Measurements from ENCODE around the gene SPATA6L. TPM values are rescaled to one million over a fixed set of nuclear protein-coding genes. Genes with fewer than 3 reads are reported as not detected.
A peak's percentile ranks its signal among the peaks of the same experiment; 100 is the strongest.

SPATA6L gene
- total and polyA plus RNA-seq, 2 of the 13 experiments (the other 11 are each of a cell fraction or from before 2014, with no cell fraction given) = 1.1 to 1.9 TPM

DNA sequence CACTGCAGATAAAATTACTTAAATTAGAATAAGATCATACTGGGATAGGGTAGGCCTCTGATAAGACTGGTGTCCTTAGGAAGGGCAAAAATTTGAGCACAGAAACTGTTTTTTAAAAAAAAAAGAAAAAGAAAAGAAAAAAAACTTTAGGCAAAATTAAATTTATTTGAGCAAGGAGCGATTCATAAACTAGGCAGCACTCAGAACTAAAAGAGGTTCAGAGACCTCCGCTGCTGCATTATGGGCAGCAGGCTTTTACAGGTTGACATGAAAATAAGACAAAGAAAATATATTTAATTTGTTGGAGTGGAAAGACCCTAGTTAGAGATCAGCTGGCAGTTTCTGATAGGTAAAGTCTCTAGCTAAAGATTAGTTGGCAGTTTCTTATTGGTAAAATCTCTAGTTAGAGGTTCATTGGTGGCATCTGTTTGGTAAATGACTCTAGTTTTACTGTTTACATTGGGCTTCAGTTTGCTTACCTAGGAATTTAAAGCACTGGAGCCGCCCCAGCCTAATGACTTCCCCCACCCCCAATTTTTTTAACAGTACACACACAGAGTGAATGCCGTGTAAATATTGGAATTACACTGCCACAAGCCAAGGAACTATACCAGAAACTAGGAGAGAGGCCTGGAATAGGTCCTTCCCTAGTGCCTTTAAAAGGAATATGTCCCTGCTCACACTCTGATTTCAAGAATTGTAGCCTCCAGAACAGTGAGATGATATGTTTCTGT is 8.7 kb downstream of the SPATA6L start (continued):
- TF ChIP-seq, protein P1, sequence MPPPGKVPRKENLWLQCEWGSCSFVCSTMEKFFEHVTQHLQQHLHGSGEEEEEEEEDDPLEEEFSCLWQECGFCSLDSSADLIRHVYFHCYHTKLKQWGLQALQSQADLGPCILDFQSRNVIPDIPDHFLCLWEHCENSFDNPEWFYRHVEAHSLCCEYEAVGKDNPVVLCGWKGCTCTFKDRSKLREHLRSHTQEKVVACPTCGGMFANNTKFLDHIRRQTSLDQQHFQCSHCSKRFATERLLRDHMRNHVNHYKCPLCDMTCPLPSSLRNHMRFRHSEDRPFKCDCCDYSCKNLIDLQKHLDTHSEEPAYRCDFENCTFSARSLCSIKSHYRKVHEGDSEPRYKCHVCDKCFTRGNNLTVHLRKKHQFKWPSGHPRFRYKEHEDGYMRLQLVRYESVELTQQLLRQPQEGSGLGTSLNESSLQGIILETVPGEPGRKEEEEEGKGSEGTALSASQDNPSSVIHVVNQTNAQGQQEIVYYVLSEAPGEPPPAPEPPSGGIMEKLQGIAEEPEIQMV (CRISPR knock-in tag; IDR thresholded peaks at IDR 0.05; ENCODE audit: low read depth) = no peak
- TF ChIP-seq, protein P2, sequence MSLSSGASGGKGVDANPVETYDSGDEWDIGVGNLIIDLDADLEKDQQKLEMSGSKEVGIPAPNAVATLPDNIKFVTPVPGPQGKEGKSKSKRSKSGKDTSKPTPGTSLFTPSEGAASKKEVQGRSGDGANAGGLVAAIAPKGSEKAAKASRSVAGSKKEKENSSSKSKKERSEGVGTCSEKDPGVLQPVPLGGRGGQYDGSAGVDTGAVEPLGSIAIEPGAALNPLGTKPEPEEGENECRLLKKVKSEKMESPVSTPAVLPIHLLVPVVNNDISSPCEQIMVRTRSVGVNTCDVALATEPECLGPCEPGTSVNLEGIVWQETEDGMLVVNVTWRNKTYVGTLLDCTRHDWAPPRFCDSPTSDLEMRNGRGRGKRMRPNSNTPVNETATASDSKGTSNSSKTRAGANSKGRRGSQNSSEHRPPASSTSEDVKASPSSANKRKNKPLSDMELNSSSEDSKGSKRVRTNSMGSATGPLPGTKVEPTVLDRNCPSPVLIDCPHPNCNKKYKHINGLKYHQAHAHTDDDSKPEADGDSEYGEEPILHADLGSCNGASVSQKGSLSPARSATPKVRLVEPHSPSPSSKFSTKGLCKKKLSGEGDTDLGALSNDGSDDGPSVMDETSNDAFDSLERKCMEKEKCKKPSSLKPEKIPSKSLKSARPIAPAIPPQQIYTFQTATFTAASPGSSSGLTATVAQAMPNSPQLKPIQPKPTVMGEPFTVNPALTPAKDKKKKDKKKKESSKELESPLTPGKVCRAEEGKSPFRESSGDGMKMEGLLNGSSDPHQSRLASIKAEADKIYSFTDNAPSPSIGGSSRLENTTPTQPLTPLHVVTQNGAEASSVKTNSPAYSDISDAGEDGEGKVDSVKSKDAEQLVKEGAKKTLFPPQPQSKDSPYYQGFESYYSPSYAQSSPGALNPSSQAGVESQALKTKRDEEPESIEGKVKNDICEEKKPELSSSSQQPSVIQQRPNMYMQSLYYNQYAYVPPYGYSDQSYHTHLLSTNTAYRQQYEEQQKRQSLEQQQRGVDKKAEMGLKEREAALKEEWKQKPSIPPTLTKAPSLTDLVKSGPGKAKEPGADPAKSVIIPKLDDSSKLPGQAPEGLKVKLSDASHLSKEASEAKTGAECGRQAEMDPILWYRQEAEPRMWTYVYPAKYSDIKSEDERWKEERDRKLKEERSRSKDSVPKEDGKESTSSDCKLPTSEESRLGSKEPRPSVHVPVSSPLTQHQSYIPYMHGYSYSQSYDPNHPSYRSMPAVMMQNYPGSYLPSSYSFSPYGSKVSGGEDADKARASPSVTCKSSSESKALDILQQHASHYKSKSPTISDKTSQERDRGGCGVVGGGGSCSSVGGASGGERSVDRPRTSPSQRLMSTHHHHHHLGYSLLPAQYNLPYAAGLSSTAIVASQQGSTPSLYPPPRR (CRISPR knock-in tag; IDR thresholded peaks at IDR 0.05; ENCODE audit: borderline replicate concordance) = peak; percentile 88
- peak; percentile 17; the same call in 1 of the 2 replicates for TF ChIP-seq SOX5 (CRISPR knock-in tag; IDR thresholded peaks at IDR 0.05; ENCODE audit: borderline replicate concordance)
- no peak for TF ChIP-seq CBFB (CRISPR knock-in tag; IDR thresholded peaks at IDR 0.05)
- TF ChIP-seq, protein P3, sequence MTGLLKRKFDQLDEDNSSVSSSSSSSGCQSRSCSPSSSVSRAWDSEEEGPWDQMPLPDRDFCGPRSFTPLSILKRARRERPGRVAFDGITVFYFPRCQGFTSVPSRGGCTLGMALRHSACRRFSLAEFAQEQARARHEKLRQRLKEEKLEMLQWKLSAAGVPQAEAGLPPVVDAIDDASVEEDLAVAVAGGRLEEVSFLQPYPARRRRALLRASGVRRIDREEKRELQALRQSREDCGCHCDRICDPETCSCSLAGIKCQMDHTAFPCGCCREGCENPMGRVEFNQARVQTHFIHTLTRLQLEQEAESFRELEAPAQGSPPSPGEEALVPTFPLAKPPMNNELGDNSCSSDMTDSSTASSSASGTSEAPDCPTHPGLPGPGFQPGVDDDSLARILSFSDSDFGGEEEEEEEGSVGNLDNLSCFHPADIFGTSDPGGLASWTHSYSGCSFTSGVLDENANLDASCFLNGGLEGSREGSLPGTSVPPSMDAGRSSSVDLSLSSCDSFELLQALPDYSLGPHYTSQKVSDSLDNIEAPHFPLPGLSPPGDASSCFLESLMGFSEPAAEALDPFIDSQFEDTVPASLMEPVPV (CRISPR knock-in tag; IDR thresholded peaks at IDR 0.05) = 0 out of 2 replicates have a peak, but pooled peaks have one; percentile 23
- TF ChIP-seq GFI1 (CRISPR knock-in tag; IDR thresholded peaks at IDR 0.05; ENCODE audit: borderline replicate concordance) = peak; percentile 61; the same call in 1 of the 2 replicates
- TF ChIP-seq, protein P4, sequence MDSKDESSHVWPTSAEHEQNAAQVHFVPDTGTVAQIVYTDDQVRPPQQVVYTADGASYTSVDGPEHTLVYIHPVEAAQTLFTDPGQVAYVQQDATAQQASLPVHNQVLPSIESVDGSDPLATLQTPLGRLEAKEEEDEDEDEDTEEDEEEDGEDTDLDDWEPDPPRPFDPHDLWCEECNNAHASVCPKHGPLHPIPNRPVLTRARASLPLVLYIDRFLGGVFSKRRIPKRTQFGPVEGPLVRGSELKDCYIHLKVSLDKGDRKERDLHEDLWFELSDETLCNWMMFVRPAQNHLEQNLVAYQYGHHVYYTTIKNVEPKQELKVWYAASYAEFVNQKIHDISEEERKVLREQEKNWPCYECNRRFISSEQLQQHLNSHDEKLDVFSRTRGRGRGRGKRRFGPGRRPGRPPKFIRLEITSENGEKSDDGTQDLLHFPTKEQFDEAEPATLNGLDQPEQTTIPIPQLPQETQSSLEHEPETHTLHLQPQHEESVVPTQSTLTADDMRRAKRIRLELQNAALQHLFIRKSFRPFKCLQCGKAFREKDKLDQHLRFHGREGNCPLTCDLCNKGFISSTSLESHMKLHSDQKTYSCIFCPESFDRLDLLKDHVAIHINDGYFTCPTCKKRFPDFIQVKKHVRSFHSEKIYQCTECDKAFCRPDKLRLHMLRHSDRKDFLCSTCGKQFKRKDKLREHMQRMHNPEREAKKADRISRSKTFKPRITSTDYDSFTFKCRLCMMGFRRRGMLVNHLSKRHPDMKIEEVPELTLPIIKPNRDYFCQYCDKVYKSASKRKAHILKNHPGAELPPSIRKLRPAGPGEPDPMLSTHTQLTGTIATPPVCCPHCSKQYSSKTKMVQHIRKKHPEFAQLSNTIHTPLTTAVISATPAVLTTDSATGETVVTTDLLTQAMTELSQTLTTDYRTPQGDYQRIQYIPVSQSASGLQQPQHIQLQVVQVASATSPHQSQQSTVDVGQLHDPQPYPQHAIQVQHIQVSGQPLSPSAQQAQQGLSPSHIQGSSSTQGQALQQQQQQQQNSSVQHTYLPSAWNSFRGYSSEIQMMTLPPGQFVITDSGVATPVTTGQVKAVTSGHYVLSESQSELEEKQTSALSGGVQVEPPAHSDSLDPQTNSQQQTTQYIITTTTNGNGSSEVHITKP (CRISPR knock-in tag; IDR thresholded peaks at IDR 0.05; ENCODE audit: low read depth) = no peak
- 0 out of 2 replicates have a peak, but pooled peaks have one; percentile 31 for TF ChIP-seq ZBTB3 (CRISPR knock-in tag; IDR thresholded peaks at IDR 0.05; ENCODE audit: borderline replicate concordance, low read depth)
- TF ChIP-seq ATF1 (CRISPR knock-in tag; IDR thresholded peaks at IDR 0.05) = peak; percentile 33; the same call in 1 of the 2 replicates
- TF ChIP-seq POGZ (CRISPR knock-in tag; IDR thresholded peaks at IDR 0.05) = peak; percentile 43; the same call in 1 of the 2 replicates
- no peak for TF ChIP-seq ZNF44 (CRISPR knock-in tag; IDR thresholded peaks at IDR 0.05)
- TF ChIP-seq, protein P5, sequence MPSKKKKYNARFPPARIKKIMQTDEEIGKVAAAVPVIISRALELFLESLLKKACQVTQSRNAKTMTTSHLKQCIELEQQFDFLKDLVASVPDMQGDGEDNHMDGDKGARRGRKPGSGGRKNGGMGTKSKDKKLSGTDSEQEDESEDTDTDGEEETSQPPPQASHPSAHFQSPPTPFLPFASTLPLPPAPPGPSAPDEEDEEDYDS (CRISPR knock-in tag; IDR thresholded peaks at IDR 0.05) = no peak
- TF ChIP-seq, protein P6, sequence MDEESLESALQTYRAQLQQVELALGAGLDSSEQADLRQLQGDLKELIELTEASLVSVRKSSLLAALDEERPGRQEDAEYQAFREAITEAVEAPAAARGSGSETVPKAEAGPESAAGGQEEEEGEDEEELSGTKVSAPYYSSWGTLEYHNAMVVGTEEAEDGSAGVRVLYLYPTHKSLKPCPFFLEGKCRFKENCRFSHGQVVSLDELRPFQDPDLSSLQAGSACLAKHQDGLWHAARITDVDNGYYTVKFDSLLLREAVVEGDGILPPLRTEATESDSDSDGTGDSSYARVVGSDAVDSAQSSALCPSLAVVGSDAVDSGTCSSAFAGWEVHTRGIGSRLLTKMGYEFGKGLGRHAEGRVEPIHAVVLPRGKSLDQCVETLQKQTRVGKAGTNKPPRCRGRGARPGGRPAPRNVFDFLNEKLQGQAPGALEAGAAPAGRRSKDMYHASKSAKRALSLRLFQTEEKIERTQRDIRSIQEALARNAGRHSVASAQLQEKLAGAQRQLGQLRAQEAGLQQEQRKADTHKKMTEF (CRISPR knock-in tag; IDR thresholded peaks at IDR 0.05) = peak; percentile 69; the same call in 1 of the 2 replicates

Measured in HepG2 (cell line).